B cell (primary cell): ENCODE measurements around the gene KCNC1. TPM values are rescaled to one million over a fixed set of nuclear protein-coding genes. Genes with fewer than 3 reads are reported as not detected.

Experiments used
- ATAC-seq: fragments of 200-7000 bp; cut with Tn5 transposase; one replicate; pipeline ENCODE4 v1.10.0; 2021; ENCODE audit warnings: low read depth, mild to moderate bottlenecking, moderate number of reproducible peaks, moderate library complexity
- CTCF ChIA-PET: fragments of 350-600 bp; sonication (Branson Sonifier 250); formaldehyde crosslinking; loops from one replicate; lab custom pipeline; 2021; ENCODE audit warnings: antibody characterized with exemption, inconsistent platforms; lab: Charles Lee
- POLR2A ChIA-PET: fragments of 350-600 bp; sonication (Branson Sonifier 250); formaldehyde crosslinking; loops from one replicate; lab custom pipeline; 2021; ENCODE audit warnings: antibody characterized with exemption; lab: Charles Lee
- DNase-seq: peaks from one replicate; pipeline ENCODE4 v3.0.0; 2013
- H2AFZ ChIP-seq: 2 replicates; pipeline ENCODE4 v1.6.1; 2012; ENCODE audit warnings: mild to moderate bottlenecking, low read depth, low read length; ENCODE audit not compliant: insufficient read depth, poor library complexity, severe bottlenecking
- H3K27ac ChIP-seq, 2 donors: 1 replicate in 1 of 2; 2 replicates in 1 of 2; pipeline ENCODE4 v1.5.1; 2012 to 2013; ENCODE audit warnings: low read length in 2 of 2, mild to moderate bottlenecking in 2 of 2, moderate library complexity in 1 of 2
- H3K27me3 ChIP-seq, 4 experiments: fragments of 200-600 bp in 1 of 4; sonication (generic) in 1 of 4; replicated peaks in 1 of 4; 1 replicate in 2 of 4; 2 replicates in 2 of 4; pipeline versions ENCODE4 v1.6.1 to v1.7.0; 2013 to 2016; ENCODE audit warnings: low read length in 3 of 4, mild to moderate bottlenecking in 2 of 4, mixed read lengths in 1 of 4, moderate library complexity in 1 of 4; ENCODE audit not compliant: insufficient read depth in 4 of 4, control insufficient read depth in 3 of 4; ENCODE audit errors: control extremely low read depth in 1 of 4
- H3K36me3 ChIP-seq, 2 experiments: replicated peaks in 1 of 2; 1 replicate in 1 of 2; 2 replicates in 1 of 2; pipeline versions ENCODE4 v1.6.1 to v1.7.1; 2013; ENCODE audit warnings: low read length in 1 of 2; ENCODE audit not compliant: insufficient read depth in 2 of 2, control insufficient read depth in 1 of 2; ENCODE audit errors: control extremely low read depth in 1 of 2, extremely low read depth in 1 of 2
- H3K4me1 ChIP-seq, 2 donors: fragments of 200-600 bp in 1 of 2; sonication (generic) in 1 of 2; 1 replicate in 1 of 2; 2 replicates in 1 of 2; pipeline versions ENCODE4 v1.5.1 to v1.6.1; 2013 to 2017; ENCODE audit warnings: low read length in 2 of 2; ENCODE audit not compliant: control insufficient read depth in 2 of 2, insufficient read depth in 2 of 2
- H3K4me2 ChIP-seq: replicated peaks from 2 replicates; pipeline ENCODE3; 2012; ENCODE audit warnings: mild to moderate bottlenecking, low read depth, low read length; ENCODE audit not compliant: poor library complexity, severe bottlenecking
- H3K4me3 ChIP-seq, 5 experiments: fragments of 200-600 bp in 1 of 5; sonication (generic) in 1 of 5; 1 replicate in 3 of 5; 2 replicates in 2 of 5; pipeline versions ENCODE4 v1.5.1 to v1.7.0; 2011 to 2016; ENCODE audit warnings: low read length in 4 of 5, mild to moderate bottlenecking in 4 of 5, low read depth in 2 of 5, control low read depth in 1 of 5, moderate library complexity in 1 of 5; ENCODE audit not compliant: insufficient read depth in 1 of 5; ENCODE audit errors: control extremely low read depth in 1 of 5, extremely low read depth in 1 of 5
- H3K79me2 ChIP-seq: fragments of 200-600 bp; sonication (generic); one replicate; pipeline ENCODE4 v1.6.0; 2016; ENCODE audit warnings: low read length; ENCODE audit not compliant: control insufficient read depth, insufficient read depth
- H3K9ac ChIP-seq: fragments of 200-600 bp; sonication (generic); 2 replicates; pipeline ENCODE4 v1.6.1; 2017; ENCODE audit warnings: mild to moderate bottlenecking, low read length, moderate library complexity
- H3K9me3 ChIP-seq, 3 donors: one replicate each; pipeline versions ENCODE4 v1.6.1 to v1.7.1; 2013; ENCODE audit warnings: low read length in 2 of 3; ENCODE audit not compliant: control insufficient read depth in 2 of 3, insufficient read depth in 1 of 3; ENCODE audit errors: control extremely low read depth in 1 of 3
- H4K20me1 ChIP-seq: 2 replicates; pipeline ENCODE4 v1.6.0; 2012; ENCODE audit warnings: mild to moderate bottlenecking, low read length; ENCODE audit not compliant: insufficient read depth, control insufficient read depth, poor library complexity, severe bottlenecking
- H3K27ac Mint-ChIP-seq: one replicate; pipeline ENCODE4 v1.8.0; 2021; ENCODE audit warnings: mixed read lengths
- H3K27me3 Mint-ChIP-seq: one replicate; pipeline ENCODE4 v1.8.0; 2021; ENCODE audit warnings: mixed read lengths
- H3K4me1 Mint-ChIP-seq: one replicate; pipeline ENCODE4 v1.8.0; 2021; ENCODE audit warnings: mixed read lengths
- H3K4me3 Mint-ChIP-seq: one replicate; pipeline ENCODE4 v1.8.0; 2021; ENCODE audit warnings: mixed read lengths
- H3K9me3 Mint-ChIP-seq: one replicate; pipeline ENCODE4 v1.8.0; 2022; ENCODE audit warnings: mixed read lengths; ENCODE audit not compliant: insufficient read depth
- CTCF ChIP-seq: fragments of 200-600 bp; IDR thresholded peaks from one replicate; pipeline ENCODE4 v1.8.0; 2022; ENCODE audit warnings: antibody characterized with exemption, mild to moderate bottlenecking
- EZH2 ChIP-seq: IDR thresholded peaks from 2 replicates; pipeline ENCODE4 v1.6.1; 2012; ENCODE audit warnings: borderline replicate concordance, low read depth, mild to moderate bottlenecking, moderate library complexity, low read length; ENCODE audit not compliant: insufficient read depth, poor library complexity, severe bottlenecking
- WGBS: methylation state at CpG from one replicate; pipeline ENCODE4 v1.1.5; 2013; ENCODE audit warnings: missing lambda C conversion rate; ENCODE audit not compliant: insufficient coverage; 5-methylcytosine and 5-hydroxymethylcytosine counted together
- intact Hi-C: fragments of 100-400 bp; cut with micrococcal nuclease; formaldehyde crosslinking; loops from one replicate; pipeline ENCODE4 v1.10.0; 2022
- polyA plus RNA-seq: library from polyadenylated mRNA; depleted of rRNA; stranded (reverse); fragments of >200 nt; gene quantifications from 2 replicates; pipeline ENCODE4 v1.2.3, GENCODE V29; 2012
- total RNA-seq, 2 donors: library from RNA; stranded (reverse); fragments of 120-200 nt in 1 of 2; gene quantifications; 1 replicate in 1 of 2; 2 replicates in 1 of 2; pipeline versions ENCODE4 v1.2.3 to v1.2.4, GENCODE V29; 2013 to 2022

The KCNC1 gene
- total and polyA plus RNA-seq, 2 donors (not counting 1 experiment from before 2014, with no cell fraction given): not detected

GRCh38 chr11:17796154-17796553, 61.6 kb downstream of the KCNC1 start:
- Histone ChIP-seq H3K9me3 (peaks cover 0 to 2% (median 0%) of the 10 kb centered on the region in 3 donors), H3K36me3 (no peaks in the 10 kb centered on the region), H3K4me2 (no peak overlapping the region), H3K4me1 (no peaks in the 10 kb centered on the region), H4K20me1 (no peaks in the 10 kb centered on the region), H3K9ac (no peak overlapping the region), H2AFZ (no peak overlapping the region), H3K4me3 (no peak overlapping the region), H3K27ac (no peak overlapping the region), H3K79me2 (no peaks in the 10 kb centered on the region), H3K27me3 (no peaks in the 10 kb centered on the region)
- ChIA-PET POLR2A (no interaction called here), CTCF (no interaction called here)
- 94% methylated on average over 2 of the region's 2 CpGs for WGBS
- TF ChIP-seq CTCF (no peak), EZH2 (no peak)
- Mint-ChIP-seq H3K9me3 (no peaks in the 10 kb centered on the region), H3K27ac (no peak overlapping the region), H3K4me1 (no peaks in the 10 kb centered on the region), H3K27me3 (no peaks in the 10 kb centered on the region), H3K4me3 (no peak overlapping the region)
- no peak for DNase-seq
- no peak for ATAC-seq
- intact Hi-C loops: no loop called here

GRCh38 chr11:17798253-17798652, 63.7 kb downstream of the KCNC1 start:
- Mint-ChIP-seq H3K27me3 (no peaks in the 10 kb centered on the region), H3K27ac (no peak overlapping the region), H3K9me3 (no peaks in the 10 kb centered on the region), H3K4me3 (no peak overlapping the region), H3K4me1 (no peaks in the 10 kb centered on the region)
- intact Hi-C loops: no loop called here
- no peaks in the 10 kb centered on the region for H4K20me1 ChIP-seq
- ChIA-PET POLR2A (no interaction called here), CTCF (no interaction called here)
- H3K4me2 ChIP-seq: no peak overlapping the region
- H3K9ac ChIP-seq: no peak overlapping the region
- 100% methylated on average over 4 of the region's 6 CpGs for WGBS
- ATAC-seq (no peak), DNase-seq (no peak)
- H3K36me3 ChIP-seq: no peaks in the 10 kb centered on the region
- no peak for TF ChIP-seq EZH2
- TF ChIP-seq CTCF: no peak
- H3K4me3 ChIP-seq: no peak overlapping the region
- H3K27me3 ChIP-seq: no peaks in the 10 kb centered on the region
- peaks cover 0 to 2% (median 0%) of the 10 kb centered on the region in 3 donors for H3K9me3 ChIP-seq
- no peaks in the 10 kb centered on the region for H3K4me1 ChIP-seq
- no peak overlapping the region for H2AFZ ChIP-seq
- H3K27ac ChIP-seq: no peak overlapping the region
- no peaks in the 10 kb centered on the region for H3K79me2 ChIP-seq
